Measurements from ENCODE around the gene NR6A1.

DNA sequence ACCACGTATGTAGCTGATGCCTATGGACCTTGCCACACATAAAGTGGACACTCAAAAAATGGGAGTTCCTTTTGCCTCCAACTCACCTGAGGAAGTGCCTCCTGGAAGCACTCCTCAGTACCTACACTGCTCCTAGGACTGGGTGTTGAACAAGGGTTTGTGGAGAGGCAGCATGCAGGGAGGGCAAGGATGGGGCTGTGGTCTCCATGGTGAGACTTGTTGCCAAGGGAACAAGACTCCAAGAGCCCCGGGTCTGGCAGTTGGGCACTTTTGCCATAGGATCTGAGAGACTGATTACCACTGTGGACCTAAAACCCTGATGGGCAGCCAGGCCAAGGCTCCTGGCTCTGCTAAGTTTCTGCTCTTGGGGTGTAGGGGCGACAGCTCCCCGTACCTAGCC lies 257.0 kb downstream of the NR6A1 start:
- TF ChIP-seq POLR2AphosphoS5 (IDR thresholded peaks at IDR 0.05): no peak
- TF ChIP-seq CTCF (IDR thresholded peaks at IDR 0.05; ENCODE audit: poor library complexity, severe bottlenecking): no peak
- TF ChIP-seq SMC3 (conservative IDR thresholded peaks at IDR 0.05; ENCODE audit: poor library complexity): no peak
- no peak for TF ChIP-seq EP300 (conservative IDR thresholded peaks at IDR 0.05; ENCODE audit: poor library complexity, severe bottlenecking)
- no peak for TF ChIP-seq EZH2 (IDR thresholded peaks at IDR 0.05; ENCODE audit: borderline replicate concordance, insufficient read depth, low read length, poor library complexity, severe bottlenecking)
- TF ChIP-seq, protein P1, sequence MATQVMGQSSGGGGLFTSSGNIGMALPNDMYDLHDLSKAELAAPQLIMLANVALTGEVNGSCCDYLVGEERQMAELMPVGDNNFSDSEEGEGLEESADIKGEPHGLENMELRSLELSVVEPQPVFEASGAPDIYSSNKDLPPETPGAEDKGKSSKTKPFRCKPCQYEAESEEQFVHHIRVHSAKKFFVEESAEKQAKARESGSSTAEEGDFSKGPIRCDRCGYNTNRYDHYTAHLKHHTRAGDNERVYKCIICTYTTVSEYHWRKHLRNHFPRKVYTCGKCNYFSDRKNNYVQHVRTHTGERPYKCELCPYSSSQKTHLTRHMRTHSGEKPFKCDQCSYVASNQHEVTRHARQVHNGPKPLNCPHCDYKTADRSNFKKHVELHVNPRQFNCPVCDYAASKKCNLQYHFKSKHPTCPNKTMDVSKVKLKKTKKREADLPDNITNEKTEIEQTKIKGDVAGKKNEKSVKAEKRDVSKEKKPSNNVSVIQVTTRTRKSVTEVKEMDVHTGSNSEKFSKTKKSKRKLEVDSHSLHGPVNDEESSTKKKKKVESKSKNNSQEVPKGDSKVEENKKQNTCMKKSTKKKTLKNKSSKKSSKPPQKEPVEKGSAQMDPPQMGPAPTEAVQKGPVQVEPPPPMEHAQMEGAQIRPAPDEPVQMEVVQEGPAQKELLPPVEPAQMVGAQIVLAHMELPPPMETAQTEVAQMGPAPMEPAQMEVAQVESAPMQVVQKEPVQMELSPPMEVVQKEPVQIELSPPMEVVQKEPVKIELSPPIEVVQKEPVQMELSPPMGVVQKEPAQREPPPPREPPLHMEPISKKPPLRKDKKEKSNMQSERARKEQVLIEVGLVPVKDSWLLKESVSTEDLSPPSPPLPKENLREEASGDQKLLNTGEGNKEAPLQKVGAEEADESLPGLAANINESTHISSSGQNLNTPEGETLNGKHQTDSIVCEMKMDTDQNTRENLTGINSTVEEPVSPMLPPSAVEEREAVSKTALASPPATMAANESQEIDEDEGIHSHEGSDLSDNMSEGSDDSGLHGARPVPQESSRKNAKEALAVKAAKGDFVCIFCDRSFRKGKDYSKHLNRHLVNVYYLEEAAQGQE (IDR thresholded peaks at IDR 0.05; ENCODE audit: borderline replicate concordance): no peak
- TF ChIP-seq RAD21 (conservative IDR thresholded peaks at IDR 0.05): no peak
- TF ChIP-seq TAF1 (IDR thresholded peaks at IDR 0.05; ENCODE audit: low read depth): no peak
